GM23248 (cell line): ENCODE data around the gene GM2A.

ENCODE experiments used
- EZH2 ChIP-seq: fragments of 200-600 bp; sonication (generic); IDR thresholded peaks from 2 replicates; pipeline ENCODE4 v1.6.1; 2018; ENCODE audit warnings: antibody characterized with exemption, mild to moderate bottlenecking; ENCODE audit not compliant: insufficient read depth, poor library complexity, severe bottlenecking
- EZH2phosphoT487 ChIP-seq: fragments of 200-600 bp; sonication (generic); IDR thresholded peaks from 2 replicates; pipeline ENCODE4 v1.6.1; 2018; ENCODE audit warnings: antibody characterized with exemption, moderate library complexity, mild to moderate bottlenecking, low read depth; ENCODE audit not compliant: insufficient read depth

GRCh38 chr5:151230048-151230680, 22.8 kb upstream of the GM2A start:
- no peak for TF ChIP-seq EZH2
- no peak for TF ChIP-seq EZH2phosphoT487
